GM18507 (cell line): ENCODE measurements around the gene ZNF524.

ENCODE experiments used
- DNase-seq: peaks from one replicate; pipeline ENCODE4 v3.0.0; 2011; ENCODE audit warnings: low read depth; ENCODE audit not compliant: insufficient read length; ENCODE audit errors: extremely low spot score
- FAIRE-seq: peaks from 2 replicates; lab custom pipeline; 2011; peaks lifted over from hg19 to GRCh38; lab: Jason Lieb, UNC

The ZNF524 gene

DNA sequence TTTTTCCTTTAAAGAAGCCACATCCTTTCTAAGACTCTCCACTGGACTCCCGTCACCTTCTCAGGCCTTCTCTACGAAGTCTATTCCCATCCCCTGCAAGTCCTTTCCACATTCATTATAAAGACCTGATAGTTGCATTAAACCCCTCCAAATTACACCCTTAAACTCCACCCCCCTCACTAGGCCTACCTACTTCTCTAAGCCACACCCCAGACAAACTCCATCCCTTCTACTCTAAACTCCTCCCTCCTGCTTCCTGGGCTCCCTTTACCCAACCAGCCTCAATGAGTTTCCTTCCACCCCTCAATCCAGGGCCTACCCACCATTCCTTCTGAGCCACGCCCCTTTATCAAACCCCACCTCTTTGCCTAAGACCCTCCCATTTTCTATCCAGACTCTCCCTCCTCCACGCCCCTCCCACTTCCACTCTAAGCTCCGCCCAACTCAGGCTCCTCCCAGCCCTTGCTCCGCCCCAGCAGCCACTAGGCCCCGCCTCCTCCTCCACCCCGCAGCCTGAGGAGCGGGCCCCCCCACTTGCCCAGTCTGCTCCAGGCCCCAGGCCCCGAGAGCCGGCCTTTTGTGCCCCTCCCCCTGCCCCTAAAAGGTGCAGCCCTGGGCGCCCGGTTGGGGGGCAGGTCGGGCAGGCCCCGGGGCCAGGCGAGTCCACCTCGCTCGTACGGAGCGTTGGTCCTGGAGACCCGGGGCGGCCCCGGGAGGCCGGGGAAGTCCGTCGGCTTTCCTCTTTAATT lies 1.2 kb upstream of the ZNF524 start:
- FAIRE-seq (peak; percentile 96), DNase-seq (peak; percentile 65)

DNA sequence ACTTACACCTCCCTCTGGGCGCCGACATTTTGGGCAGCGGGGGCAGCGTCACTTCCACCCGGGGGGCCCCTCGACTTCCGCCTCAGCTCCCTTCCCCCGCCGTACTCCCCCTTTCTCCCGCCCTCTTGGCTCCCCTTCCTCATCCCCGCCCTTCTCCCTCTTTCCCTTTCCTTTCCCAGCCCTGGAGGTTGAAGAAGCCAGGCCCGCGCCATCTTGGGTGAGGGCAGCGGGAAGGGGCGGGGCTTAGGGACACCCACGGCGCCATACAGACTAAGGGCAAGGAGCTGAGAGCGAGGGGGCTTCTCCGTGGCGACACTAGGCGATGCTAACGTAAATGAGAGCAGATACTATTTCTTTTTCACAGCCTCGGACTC lies 633 bp upstream of the ZNF524 start, which contains the start of gene FIZ1:
Gene FIZ1 (minus strand): TSS at position 50 of the 374 bp plus-strand sequence. CDS start 1,652 bp downstream, outside the sequence.
- FAIRE-seq, result no peak
- DNase-seq, result peak; percentile 55

DNA sequence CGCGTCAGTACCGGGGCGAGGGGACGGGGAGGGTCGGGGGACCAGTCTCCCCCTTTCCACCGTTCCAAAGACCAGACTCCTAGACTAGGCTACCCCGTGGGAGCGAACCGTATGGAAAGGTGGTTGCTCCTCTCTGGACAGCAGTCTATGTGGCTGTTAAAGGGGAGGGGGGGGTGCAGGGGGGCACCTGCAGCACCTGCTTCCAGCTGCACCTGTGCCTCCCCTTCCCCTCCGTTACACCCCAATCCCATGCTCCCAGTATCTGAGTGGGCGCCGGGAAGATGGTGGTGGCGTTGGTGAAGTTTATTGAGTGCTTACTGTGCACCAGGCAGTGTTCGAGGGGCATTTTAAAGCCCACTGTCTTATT lies 557 bp downstream of the ZNF524 start:
- no peak for FAIRE-seq
- no peak for DNase-seq

DNA sequence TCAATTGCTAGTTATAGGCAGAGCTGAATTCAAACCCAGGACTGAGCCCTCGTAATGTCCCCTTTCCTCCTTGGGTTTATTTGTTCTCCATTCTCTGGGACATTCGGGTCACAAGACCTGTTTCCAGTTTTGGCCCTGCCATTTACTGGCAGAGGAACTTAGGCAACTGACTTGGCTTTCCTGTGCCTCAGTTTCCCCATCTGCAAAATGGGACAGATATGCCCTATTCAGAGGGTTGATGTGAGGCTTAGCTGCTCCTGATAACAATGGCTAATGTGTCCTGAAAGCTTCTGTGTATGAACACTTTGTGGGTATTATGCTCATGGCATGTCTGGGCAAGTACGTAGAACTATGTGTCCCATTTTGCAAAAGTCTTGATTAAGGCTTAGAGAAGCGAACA lies 996 bp downstream of the ZNF524 start:
- FAIRE-seq, result no peak
- DNase-seq, result no peak

DNA sequence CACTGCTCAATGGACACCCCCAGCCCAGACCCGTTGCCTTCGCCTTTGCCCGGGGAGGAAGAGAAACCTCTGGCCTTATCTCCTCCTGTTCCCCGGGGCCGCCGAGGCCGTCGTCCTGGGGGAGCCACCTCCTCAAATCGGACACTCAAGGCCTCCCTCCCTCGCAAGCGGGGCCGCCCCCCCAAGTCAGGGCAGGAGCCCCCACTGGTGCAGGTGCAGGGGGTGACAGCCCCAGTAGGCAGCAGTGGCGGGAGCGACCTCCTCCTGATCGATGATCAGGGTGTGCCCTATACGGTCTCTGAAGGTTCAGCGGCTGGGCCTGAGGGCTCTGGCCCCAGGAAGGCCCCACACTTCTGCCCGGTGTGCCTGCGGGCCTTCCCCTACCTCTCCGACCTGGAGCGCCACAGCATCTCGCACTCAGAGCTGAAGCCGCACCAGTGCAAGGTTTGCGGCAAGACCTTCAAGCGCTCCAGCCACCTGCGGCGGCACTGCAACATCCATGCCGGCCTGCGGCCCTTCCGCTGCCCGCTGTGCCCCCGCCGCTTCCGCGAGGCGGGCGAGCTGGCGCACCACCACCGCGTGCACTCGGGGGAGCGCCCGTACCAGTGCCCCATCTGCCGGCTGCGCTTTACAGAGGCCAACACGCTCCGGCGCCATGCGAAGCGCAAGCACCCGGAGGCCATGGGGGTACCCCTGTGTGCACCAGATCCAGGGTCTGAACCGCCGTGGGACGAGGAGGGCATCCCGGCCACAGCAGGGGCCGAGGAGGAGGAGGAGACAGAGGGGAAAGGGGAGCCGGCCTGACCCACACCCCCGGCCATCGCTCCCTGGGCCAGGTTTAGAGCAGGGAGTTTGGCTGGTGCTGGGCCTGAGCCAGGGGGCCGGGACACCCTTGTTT lies 2.3 kb downstream of the ZNF524 start:
- FAIRE-seq (no peak), DNase-seq (no peak)

DNA sequence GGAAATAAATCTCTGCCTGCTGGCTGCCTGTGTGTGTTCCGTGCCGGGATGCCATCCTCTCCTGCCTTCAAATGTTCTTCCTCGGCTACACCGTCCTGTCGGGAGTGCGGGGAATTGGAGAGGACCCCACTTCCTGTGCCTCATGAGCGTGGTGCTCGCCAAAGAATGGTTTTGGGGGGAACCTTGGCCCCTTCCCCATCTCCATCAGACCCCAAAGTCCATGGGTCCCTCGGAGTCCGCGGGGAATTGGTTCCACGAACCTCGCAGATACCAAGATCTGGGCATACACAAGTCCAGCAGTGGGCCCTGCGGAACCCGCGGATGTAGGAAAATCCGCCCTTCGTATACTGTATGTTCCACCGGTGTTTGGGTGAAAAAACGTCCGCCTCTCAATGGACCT lies 3.0 kb downstream of the ZNF524 start:
- DNase-seq (no peak), FAIRE-seq (no peak)

DNA sequence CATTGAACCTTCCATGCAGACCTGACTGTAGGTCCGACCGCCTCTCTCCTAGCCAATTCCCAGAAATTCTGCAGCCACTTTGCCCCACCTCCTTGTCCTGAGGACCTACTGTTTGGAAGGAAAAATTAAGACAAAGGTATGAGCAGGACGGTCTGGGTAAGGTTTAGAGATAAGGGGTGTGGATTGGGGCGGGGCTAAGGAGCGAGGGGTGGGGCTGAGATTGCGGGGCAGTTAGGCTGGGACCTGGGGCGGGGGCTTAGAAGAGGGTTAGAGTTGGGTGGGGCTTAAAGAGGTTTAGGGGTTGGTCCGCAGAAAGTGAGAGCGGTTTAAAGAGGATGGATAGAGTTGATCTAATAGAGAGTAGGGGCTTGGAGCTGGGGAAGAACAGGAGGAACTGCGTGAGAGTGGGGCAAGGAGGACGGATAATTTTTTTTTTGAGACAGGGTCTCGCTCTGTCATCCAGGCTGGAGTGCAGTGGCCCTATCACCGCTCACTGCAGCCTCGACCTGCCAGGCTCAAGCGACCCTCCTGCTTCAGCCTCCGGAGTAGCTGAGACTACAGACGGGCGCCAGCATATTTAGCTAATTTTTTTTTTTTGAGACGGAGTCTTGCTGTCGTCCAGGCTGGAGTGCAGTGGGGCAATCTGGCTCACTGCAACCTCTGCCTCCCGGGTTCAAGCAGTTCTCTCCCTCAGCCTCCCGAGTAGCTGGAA lies 3.6 kb downstream of the ZNF524 start:
- DNase-seq, result no peak
- no peak for FAIRE-seq

DNA sequence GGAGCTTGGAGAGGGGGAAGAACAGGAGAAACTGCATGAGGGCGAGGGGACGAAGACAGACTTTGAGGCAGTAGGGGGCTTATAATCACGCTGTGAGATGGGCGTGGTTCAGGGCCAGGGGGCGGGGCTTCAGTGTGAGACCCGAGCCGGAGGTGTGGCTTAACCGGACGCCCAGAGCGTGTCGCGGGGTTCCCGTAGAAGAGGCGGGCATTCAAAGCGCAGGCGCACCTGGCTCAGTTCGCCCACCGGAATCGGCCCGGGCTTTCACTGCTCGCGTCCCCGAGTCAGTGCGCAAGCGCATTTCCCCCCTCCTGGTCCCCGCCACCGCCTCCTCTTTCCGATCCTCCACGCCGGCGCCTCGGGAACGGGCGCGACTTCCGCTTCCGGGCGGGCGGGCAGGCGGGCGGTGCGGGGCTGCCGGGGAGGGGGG lies 5.1 kb downstream of the ZNF524 start:
- peak; percentile 80 for DNase-seq
- FAIRE-seq, result peak; percentile 97

DNA sequence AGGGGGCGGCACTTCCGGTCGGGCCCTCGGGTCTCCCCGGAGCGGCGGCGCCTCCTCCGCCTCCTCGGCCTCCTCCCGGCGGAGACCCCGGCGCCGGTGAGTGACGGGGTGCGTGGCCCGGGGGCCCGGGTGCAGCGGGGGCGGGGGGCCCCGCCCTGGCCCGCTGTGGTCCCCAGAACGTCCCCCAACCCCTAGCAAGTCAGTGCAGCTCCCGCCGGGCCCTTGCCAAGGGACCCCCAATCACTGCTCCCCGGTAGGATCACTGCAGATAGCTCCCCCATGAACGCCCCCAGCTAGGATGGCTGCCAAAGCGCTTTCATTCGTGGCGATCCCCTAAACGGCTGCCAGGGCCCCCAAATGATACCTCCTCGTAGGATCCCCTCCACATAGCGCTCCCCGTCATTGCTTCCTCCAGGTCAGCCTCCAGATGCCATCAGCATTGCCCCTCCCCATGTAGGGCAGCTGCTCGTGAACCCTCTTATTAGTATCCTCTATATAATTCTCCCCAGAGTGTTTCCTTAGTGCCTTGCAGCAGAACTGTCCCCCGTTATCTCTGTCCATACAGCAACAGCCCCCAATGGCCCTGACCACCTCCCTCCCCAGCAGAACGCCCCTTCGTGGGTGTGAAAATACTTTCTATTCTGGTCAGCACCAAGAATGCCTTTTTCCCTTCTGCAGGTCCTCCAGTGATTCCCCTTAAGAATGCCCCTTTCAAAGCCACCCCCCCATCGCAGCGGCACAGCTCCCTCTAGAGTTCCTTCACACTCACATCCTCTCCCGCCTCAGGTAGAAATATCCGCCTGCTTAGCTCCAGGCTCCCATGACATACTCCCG lies 5.8 kb downstream of the ZNF524 start, which contains the start of gene ZNF865:
Gene ZNF865 (plus strand): TSS at position 11 of the 834 bp plus-strand sequence. CDS start 7,972 bp downstream, outside the sequence.
- peak; percentile 87 for FAIRE-seq
- DNase-seq, result peak; percentile 50

DNA sequence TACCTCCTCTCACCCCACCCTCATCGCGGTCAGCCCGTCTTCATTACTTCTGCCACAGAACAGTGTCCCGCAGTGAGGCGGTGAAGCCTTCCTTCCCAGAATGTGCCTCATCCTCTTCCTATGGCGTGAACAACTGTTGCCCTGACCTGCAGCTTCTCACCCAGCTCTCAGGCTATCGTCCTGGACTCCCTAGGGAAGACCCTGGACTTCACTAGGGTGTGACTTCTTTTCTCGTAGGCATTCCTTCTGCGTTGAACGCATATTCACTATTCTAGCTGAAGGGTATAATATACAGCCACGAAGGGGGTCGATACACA lies 6.3 kb downstream of the ZNF524 start:
- no peak for FAIRE-seq
- DNase-seq, result no peak

DNA sequence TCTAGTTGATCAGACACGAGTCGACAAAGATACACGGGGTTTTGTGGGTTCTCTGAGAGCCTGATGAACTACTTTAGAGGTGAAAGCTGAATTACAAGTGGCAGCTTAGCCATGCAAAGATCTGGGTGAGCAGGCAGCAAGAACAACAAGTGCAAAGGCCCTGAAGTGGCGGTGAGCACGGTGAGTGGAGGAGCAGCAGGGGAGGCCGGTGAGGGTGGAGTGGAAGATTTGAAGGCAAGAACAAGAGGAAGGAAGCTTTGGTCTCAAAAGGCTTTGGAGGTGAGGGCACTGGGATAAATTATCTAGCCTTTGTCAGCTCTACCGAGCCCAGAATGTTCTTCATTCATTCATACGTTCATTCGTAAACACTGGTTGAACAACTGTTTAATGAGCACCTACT lies 6.7 kb downstream of the ZNF524 start:
- no peak for DNase-seq
- no peak for FAIRE-seq

DNA sequence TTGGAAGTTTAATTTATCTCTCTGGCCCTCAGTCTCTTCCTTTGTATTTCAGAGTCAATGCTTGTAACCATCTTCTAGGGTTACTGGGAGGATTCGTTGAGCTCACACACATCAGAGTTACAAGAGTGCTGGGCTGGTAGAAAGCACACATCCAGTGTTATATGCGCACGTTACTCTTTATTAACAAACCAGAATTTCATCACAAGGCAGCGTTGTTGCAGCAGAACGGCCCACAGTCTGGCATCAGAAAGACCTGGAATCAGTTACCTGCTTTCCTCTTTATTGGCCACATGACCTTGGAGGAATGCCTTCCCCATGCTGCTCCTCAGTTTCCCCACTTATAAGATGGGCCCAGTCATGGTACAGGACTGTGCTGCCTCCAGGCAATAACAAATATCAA lies 9.2 kb downstream of the ZNF524 start:
- DNase-seq, result no peak
- no peak for FAIRE-seq

DNA sequence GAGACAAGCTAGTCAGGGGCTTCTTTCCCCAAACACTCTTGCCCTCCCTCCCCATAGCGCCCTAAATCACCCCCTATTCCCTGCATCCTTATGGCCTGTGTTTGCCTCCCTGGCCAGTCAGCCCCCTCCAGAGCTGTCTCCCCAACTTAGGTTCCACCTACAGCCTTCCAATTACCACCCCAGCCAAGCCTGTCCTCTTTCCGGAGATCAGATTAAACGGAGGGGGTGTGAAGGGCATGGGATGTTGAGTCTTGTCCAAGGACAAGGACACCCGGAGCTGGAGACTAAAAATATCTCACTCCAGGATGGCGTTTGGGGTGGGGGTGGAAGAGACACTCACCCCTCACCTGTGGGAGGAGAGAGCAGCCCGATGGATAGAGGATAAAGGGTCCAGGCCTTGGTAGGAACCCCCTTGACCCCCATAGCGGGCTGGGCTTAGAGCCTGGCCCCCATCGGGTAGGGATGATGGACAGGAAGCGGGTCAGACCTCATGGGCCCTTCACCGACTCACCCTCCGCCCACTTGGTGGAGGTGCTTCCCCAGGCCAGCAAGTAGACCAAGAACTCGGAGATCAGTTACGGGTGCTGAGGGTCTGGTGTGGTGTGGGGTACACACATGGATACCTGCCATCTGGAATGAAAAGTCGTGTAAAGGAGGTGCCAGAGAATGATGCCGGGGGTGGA lies 11.4 kb downstream of the ZNF524 start:
- DNase-seq (no peak), FAIRE-seq (no peak)

DNA sequence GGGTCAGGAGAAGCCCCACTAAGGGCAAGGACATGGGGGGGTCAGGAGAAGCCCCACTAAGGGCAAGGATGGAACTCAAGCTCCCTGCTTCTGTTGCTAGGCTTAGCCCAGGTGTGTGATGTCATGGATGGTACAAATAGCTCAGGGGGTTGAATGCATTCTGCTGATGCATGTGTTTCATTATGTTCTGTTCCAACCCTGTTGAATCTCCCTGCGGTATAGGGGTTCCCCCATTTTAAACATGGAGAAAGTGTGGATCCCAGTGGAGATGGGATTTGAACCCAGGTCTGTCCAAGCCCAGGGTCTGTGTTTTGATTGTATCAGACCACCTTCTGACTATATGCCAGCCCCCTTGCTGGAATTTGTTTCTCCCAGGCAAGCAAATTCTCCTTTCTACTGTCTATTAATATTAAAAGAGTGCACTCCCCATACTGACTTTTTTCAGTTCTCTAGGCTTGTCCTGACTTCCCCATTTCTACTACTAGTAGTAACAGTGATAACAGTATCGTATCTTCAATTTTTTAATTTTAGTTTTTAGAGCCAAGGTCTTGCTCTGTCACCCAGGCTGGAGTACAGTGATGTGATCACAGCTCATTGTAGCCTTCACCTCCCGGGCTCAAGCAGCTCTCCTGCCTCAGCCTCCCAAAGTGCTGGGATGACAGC lies 12.0 kb downstream of the ZNF524 start:
- DNase-seq, result no peak
- peak; percentile 15 for FAIRE-seq

DNA sequence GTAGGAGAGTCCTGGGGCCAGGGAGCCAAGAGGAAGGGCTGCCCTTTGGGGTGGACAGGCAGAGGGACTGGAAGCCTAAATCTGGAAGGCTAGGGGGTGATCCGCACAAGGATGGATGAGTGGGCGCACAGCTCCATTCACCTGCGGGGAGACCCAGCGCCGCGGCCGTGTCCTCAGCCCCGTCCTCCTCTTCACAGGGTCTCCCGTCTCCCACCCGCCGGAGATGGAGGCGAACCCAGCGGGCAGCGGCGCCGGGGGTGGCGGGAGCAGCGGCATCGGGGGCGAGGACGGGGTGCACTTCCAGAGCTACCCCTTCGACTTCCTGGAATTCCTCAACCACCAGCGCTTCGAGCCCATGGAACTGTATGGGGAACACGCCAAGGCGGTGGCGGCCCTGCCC lies 13.3 kb downstream of the ZNF524 start:
- DNase-seq (no peak), FAIRE-seq (no peak)

DNA sequence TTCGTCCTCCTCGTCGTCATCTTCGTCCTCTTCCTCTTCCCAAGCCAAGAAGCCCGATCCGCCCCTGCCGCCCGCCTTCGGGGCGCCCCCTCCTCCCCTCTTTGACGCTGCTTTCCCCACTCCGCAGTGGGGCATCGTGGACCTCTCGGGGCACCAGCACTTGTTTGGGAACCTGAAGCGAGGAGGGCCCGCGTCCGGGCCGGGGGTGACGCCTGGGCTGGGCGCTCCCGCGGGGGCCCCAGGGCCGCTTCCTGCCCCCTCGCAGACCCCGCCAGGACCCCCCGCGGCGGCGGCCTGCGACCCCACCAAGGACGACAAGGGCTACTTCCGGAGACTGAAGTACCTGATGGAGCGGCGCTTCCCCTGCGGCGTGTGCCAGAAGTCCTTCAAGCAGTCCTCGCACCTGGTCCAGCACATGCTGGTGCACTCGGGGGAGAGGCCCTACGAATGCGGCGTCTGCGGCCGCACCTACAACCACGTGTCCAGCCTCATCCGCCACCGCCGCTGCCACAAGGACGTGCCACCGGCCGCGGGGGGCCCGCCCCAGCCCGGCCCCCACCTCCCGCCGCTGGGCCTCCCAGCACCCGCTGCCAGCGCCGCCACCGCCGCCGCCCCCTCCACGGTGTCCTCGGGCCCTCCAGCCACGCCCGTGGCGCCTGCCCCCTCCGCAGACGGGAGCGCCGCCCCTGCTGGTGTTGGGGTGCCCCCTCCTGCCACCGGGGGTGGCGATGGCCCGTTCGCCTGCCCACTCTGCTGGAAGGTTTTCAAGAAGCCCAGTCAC lies 14.0 kb downstream of the ZNF524 start:
- FAIRE-seq (no peak), DNase-seq (no peak)

DNA sequence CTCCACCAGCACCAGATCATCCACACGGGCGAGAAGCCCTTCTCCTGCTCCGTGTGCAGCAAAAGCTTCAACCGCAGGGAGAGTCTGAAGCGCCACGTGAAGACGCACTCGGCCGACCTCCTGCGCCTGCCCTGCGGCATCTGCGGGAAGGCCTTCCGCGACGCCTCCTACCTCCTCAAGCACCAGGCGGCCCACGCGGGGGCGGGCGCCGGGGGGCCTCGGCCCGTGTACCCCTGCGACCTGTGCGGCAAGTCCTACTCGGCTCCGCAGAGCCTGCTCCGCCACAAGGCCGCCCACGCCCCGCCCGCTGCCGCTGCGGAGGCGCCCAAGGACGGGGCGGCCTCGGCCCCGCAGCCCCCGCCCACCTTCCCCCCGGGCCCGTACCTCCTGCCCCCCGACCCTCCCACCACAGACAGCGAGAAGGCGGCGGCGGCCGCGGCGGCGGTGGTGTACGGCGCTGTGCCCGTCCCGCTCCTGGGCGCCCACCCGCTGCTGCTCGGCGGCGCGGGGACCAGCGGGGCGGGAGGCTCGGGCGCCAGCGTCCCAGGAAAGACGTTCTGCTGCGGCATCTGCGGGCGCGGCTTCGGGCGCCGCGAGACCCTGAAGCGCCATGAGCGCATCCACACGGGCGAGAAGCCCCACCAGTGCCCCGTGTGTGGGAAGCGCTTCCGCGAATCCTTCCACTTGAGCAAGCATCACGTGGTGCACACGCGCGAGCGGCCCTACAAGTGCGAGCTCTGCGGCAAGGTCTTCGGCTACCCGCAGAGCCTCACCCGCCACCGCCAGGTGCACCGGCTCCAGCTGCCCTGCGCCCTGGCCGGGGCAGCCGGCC lies 14.8 kb downstream of the ZNF524 start:
- DNase-seq, result no peak

More for the DNA sequence above, 14.8 kb downstream of the ZNF524 start:
- no peak for FAIRE-seq
